Measurements from ENCODE around the gene CYP26B1.

CYP26B1 gene

DNA sequence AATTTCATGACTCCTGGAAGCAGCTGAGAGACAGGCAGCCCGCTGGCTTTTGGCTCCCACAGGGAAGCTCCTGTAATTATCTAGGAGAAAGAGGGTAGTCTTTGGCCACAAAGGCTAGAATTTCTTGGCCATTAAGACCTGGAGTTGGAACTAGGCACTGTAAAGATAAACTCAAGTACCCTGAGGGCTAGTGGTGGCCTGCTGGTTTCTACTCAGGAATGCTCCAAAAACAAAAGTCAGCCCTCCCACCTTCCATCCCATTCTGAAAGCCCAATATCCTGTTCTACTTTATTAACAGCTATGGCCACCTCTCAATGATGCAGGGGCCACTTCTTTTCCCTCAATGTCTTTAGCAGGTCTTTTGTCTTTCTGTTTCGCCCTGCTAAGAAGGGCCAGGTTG, 34.0 kb upstream of the CYP26B1 start:
- Histone ChIP-seq H3K9me3 (ENCODE audit: control extremely low read depth in 1 of 5, control insufficient read depth in 4 of 5, insufficient read depth in 2 of 5, low read depth in 1 of 5, low read length in 4 of 5) (peaks cover 0 to 1% (median 0%) of the 10 kb centered on the region in 5 experiments), H3K4me1 (ENCODE audit: control extremely low read depth in 1 of 4, control insufficient read depth in 4 of 4, insufficient read depth in 4 of 4, low read length in 3 of 4) (no peaks in the 10 kb centered on the region), H3K27ac (ENCODE audit: insufficient read depth in 1 of 2, low read depth in 1 of 2, low read length in 2 of 2, poor library complexity in 1 of 2, severe bottlenecking in 2 of 2) (no peak overlapping the region), H3K36me3 (ENCODE audit: control insufficient read depth in 4 of 4, insufficient read depth in 4 of 4, low read length in 3 of 4) (peaks cover 0 to 2% (median 0%) of the 10 kb centered on the region in 4 experiments), H3K4me3 (ENCODE audit: control insufficient read depth in 1 of 7, extremely low read depth in 1 of 7, insufficient read depth in 4 of 7, low read depth in 2 of 7, low read length in 6 of 7) (no peak overlapping the region), H3K27me3 (replicated peaks in 2 of 5; ENCODE audit: control insufficient read depth in 4 of 5, insufficient read depth in 5 of 5, low read length in 4 of 5) (no peaks in the 10 kb centered on the region)
- POLR2A ChIA-PET, result no interaction called here
- DNase-seq, result no peak
- CTCF ChIA-PET, result no interaction called here
- WGBS (ENCODE audit: insufficient coverage), result 100% methylated on average over 1 of the region's 2 CpGs

DNA sequence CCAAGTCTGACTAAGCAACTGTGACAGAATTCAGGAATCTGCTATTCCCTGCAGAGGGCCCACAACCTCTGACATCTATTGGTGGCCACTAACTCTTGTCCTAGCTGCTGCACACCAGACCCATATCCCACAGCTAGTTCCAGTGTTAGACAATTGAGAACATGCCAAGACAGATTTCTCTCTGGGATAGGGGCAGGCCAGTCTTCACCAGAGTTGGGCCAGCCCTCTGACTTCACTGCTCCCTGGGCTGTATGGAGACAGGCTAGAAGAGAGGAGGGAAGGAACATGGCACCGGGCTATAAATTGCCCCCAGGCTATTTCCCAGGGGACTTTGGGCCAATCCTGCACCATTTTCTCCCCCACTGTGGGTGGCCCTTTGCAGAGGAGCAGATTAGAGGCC, 32.7 kb upstream of the CYP26B1 start:
- Histone ChIP-seq H3K36me3 (ENCODE audit: control insufficient read depth in 4 of 4, insufficient read depth in 4 of 4, low read length in 3 of 4) (peaks cover 0 to 2% (median 0%) of the 10 kb centered on the region in 4 experiments), H3K27ac (ENCODE audit: insufficient read depth in 1 of 2, low read depth in 1 of 2, low read length in 2 of 2, poor library complexity in 1 of 2, severe bottlenecking in 2 of 2) (no peak overlapping the region), H3K4me1 (ENCODE audit: control extremely low read depth in 1 of 4, control insufficient read depth in 4 of 4, insufficient read depth in 4 of 4, low read length in 3 of 4) (no peaks in the 10 kb centered on the region), H3K4me3 (ENCODE audit: control insufficient read depth in 1 of 7, extremely low read depth in 1 of 7, insufficient read depth in 4 of 7, low read depth in 2 of 7, low read length in 6 of 7) (no peak overlapping the region), H3K9me3 (ENCODE audit: control extremely low read depth in 1 of 5, control insufficient read depth in 4 of 5, insufficient read depth in 2 of 5, low read depth in 1 of 5, low read length in 4 of 5) (peaks cover 0 to 1% (median 0%) of the 10 kb centered on the region in 5 experiments), H3K27me3 (replicated peaks in 2 of 5; ENCODE audit: control insufficient read depth in 4 of 5, insufficient read depth in 5 of 5, low read length in 4 of 5) (no peaks in the 10 kb centered on the region)
- no peak for DNase-seq
- POLR2A ChIA-PET, result no interaction called here
- WGBS (ENCODE audit: insufficient coverage), result no CpG with 5 or more reads among the region's 1 CpG
- CTCF ChIA-PET, result no interaction called here

DNA sequence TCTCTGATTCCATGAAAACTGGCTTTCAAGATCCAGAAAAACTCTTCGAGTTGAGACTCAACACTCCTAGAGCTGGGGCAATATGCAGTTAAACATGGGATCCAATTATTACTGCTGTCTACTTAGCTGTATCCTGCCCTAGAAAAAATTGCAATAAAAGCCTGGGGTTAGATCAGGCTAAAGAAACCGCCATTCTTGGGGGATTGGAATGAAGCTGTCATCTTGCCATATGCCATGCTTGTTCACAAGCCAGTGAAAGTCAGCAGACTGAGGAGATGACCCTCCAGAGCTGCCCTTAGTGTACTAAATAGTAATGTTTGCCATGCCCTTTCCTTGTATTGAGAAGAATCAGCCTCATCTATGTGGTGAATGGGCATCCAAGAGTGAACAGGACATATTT, 30.9 kb upstream of the CYP26B1 start:
- 93% methylated on average over 2 of the region's 2 CpGs for WGBS (ENCODE audit: insufficient coverage)
- Histone ChIP-seq H3K36me3 (ENCODE audit: control insufficient read depth in 4 of 4, insufficient read depth in 4 of 4, low read length in 3 of 4) (peaks cover 0 to 2% (median 0%) of the 10 kb centered on the region in 4 experiments), H3K4me3 (ENCODE audit: control insufficient read depth in 1 of 7, extremely low read depth in 1 of 7, insufficient read depth in 4 of 7, low read depth in 2 of 7, low read length in 6 of 7) (no peak overlapping the region), H3K27ac (ENCODE audit: insufficient read depth in 1 of 2, low read depth in 1 of 2, low read length in 2 of 2, poor library complexity in 1 of 2, severe bottlenecking in 2 of 2) (no peak overlapping the region), H3K9me3 (ENCODE audit: control extremely low read depth in 1 of 5, control insufficient read depth in 4 of 5, insufficient read depth in 2 of 5, low read depth in 1 of 5, low read length in 4 of 5) (peaks cover 0 to 1% (median 0%) of the 10 kb centered on the region in 5 experiments), H3K27me3 (replicated peaks in 2 of 5; ENCODE audit: control insufficient read depth in 4 of 5, insufficient read depth in 5 of 5, low read length in 4 of 5) (no peaks in the 10 kb centered on the region), H3K4me1 (ENCODE audit: control extremely low read depth in 1 of 4, control insufficient read depth in 4 of 4, insufficient read depth in 4 of 4, low read length in 3 of 4) (no peaks in the 10 kb centered on the region)
- POLR2A ChIA-PET, result no interaction called here
- CTCF ChIA-PET, result no interaction called here
- DNase-seq, result no peak

DNA sequence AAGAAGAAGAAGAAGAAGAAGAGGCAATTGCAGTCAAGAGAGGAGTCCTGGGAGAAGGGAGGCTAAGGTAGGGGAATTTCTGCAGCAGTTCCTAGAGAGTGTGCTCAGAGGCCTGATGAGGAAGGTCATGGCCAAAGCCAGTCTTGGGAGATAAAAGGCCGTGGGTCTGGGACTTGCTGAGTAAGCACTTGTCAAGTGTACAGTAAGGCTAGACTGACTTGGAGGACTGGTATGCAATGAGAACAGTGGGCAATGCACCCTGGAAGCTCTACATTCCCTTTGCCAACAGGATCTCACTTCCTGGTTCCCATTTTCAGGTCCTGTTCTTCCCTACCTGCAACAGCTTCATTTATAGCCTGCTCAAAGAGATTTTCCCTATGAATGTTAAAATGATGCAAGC, 28.6 kb upstream of the CYP26B1 start:
- Histone ChIP-seq H3K9me3 (ENCODE audit: control extremely low read depth in 1 of 5, control insufficient read depth in 4 of 5, insufficient read depth in 2 of 5, low read depth in 1 of 5, low read length in 4 of 5) (peaks cover 0 to 1% (median 0%) of the 10 kb centered on the region in 5 experiments), H3K4me3 (ENCODE audit: control insufficient read depth in 1 of 7, extremely low read depth in 1 of 7, insufficient read depth in 4 of 7, low read depth in 2 of 7, low read length in 6 of 7) (no peak overlapping the region), H3K27me3 (replicated peaks in 2 of 5; ENCODE audit: control insufficient read depth in 4 of 5, insufficient read depth in 5 of 5, low read length in 4 of 5) (no peaks in the 10 kb centered on the region), H3K27ac (ENCODE audit: insufficient read depth in 1 of 2, low read depth in 1 of 2, low read length in 2 of 2, poor library complexity in 1 of 2, severe bottlenecking in 2 of 2) (no peak overlapping the region), H3K4me1 (ENCODE audit: control extremely low read depth in 1 of 4, control insufficient read depth in 4 of 4, insufficient read depth in 4 of 4, low read length in 3 of 4) (no peaks in the 10 kb centered on the region), H3K36me3 (ENCODE audit: control insufficient read depth in 4 of 4, insufficient read depth in 4 of 4, low read length in 3 of 4) (peaks cover 0 to 2% (median 0%) of the 10 kb centered on the region in 4 experiments)
- ChIA-PET POLR2A (no interaction called here), CTCF (no interaction called here)
- 100% methylated on average over 1 of the region's 1 CpG for WGBS (ENCODE audit: insufficient coverage)
- no peak for DNase-seq

GRCh38 chr2:72175636-72176035, 28.0 kb upstream of the CYP26B1 start:
- CTCF ChIA-PET, result no interaction called here
- H3K27me3 ChIP-seq (replicated peaks in 2 of 5; ENCODE audit: control insufficient read depth in 4 of 5, insufficient read depth in 5 of 5, low read length in 4 of 5), result no peaks in the 10 kb centered on the region

DNA sequence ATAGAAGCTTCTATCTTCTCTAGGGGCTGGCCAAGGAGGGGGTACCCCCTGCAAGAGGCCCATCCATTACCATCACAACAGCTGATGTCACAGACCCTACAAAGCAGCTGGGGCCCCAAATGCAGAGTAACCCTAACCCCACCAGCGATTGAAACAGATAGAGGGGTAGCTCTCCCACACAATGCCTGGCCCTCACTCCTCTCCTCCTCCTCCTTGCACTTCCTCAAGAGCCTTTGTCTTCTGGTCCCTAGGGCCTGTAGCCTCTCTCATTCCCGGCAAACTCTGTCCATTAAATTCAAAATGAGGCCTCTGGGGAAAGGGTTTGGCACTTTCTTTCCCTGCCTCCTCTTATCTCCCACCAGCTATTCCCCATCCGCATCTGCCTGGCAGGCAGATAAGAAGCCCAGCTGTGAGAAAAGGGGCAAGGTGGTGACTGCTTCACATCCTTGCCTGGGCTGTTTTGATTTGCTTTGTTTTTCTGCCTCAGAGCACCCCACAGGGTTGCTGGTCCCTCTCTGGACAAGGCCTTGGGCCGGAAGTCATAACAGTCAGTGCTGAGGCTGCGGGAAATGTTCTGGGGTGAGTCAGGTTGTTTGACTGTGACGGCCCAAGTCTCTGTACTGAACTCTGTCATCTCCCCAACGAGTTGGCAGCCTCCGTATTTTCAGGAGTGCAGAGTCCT, 26.1 kb upstream of the CYP26B1 start:
- POLR2A ChIA-PET, result no interaction called here
- Histone ChIP-seq H3K36me3 (ENCODE audit: control insufficient read depth in 4 of 4, insufficient read depth in 4 of 4, low read length in 3 of 4) (peaks cover 0 to 2% (median 0%) of the 10 kb centered on the region in 4 experiments), H3K27me3 (replicated peaks in 2 of 5; ENCODE audit: control insufficient read depth in 4 of 5, insufficient read depth in 5 of 5, low read length in 4 of 5) (no peaks in the 10 kb centered on the region), H3K9me3 (ENCODE audit: control extremely low read depth in 1 of 5, control insufficient read depth in 4 of 5, insufficient read depth in 2 of 5, low read depth in 1 of 5, low read length in 4 of 5) (no peaks in the 10 kb centered on the region), H3K27ac (ENCODE audit: insufficient read depth in 1 of 2, low read depth in 1 of 2, low read length in 2 of 2, poor library complexity in 1 of 2, severe bottlenecking in 2 of 2) (no peak overlapping the region), H3K4me1 (ENCODE audit: control extremely low read depth in 1 of 4, control insufficient read depth in 4 of 4, insufficient read depth in 4 of 4, low read length in 3 of 4) (no peaks in the 10 kb centered on the region), H3K4me3 (ENCODE audit: control insufficient read depth in 1 of 7, extremely low read depth in 1 of 7, insufficient read depth in 4 of 7, low read depth in 2 of 7, low read length in 6 of 7) (no peak overlapping the region)
- WGBS (ENCODE audit: insufficient coverage), result 81% methylated on average over 6 of the region's 8 CpGs
- no peak for DNase-seq
- CTCF ChIA-PET, result no interaction called here

More at GRCh38 chr2:72175636-72176035, 28.0 kb upstream of the CYP26B1 start:
- Histone ChIP-seq H3K4me1 (ENCODE audit: control extremely low read depth in 1 of 4, control insufficient read depth in 4 of 4, insufficient read depth in 4 of 4, low read length in 3 of 4) (no peaks in the 10 kb centered on the region), H3K9me3 (ENCODE audit: control extremely low read depth in 1 of 5, control insufficient read depth in 4 of 5, insufficient read depth in 2 of 5, low read depth in 1 of 5, low read length in 4 of 5) (no peaks in the 10 kb centered on the region), H3K36me3 (ENCODE audit: control insufficient read depth in 4 of 4, insufficient read depth in 4 of 4, low read length in 3 of 4) (peaks cover 0 to 2% (median 0%) of the 10 kb centered on the region in 4 experiments), H3K4me3 (ENCODE audit: control insufficient read depth in 1 of 7, extremely low read depth in 1 of 7, insufficient read depth in 4 of 7, low read depth in 2 of 7, low read length in 6 of 7) (no peak overlapping the region), H3K27ac (ENCODE audit: insufficient read depth in 1 of 2, low read depth in 1 of 2, low read length in 2 of 2, poor library complexity in 1 of 2, severe bottlenecking in 2 of 2) (no peak overlapping the region)
- no peak for DNase-seq
- WGBS (ENCODE audit: insufficient coverage), result 100% methylated on average over 2 of the region's 4 CpGs
- POLR2A ChIA-PET, result interaction anchor here (0.6 kb wide), 1 partner anchor 448 kb away, joined by 4 read pairs; no protein-coding TSS in a partner anchor

DNA sequence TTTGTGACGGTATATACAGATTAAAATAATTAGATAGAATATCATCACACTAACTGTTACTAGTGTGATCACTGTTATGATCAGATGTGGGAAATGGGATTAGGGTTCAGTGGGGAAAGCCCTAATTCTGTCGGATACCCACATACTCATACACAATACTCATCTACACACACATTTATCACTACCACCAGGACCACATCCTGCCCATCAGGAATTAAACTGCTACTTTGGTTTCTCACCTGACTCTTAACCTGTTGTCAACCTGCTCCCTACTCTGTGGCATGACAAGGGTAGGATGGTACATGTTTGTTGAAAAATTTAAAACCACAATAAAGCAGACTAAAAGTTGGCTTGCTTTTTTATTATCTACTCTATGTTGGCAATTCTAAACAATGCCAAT, 24.8 kb upstream of the CYP26B1 start:
- WGBS (ENCODE audit: insufficient coverage), result no CpG with 5 or more reads among the region's 2 CpGs
- POLR2A ChIA-PET, result no interaction called here
- CTCF ChIA-PET, result no interaction called here
- H3K27me3 ChIP-seq (replicated peaks in 2 of 5; ENCODE audit: control insufficient read depth in 4 of 5, insufficient read depth in 5 of 5, low read length in 4 of 5), result no peaks in the 10 kb centered on the region
- H3K9me3 ChIP-seq (ENCODE audit: control extremely low read depth in 1 of 5, control insufficient read depth in 4 of 5, insufficient read depth in 2 of 5, low read depth in 1 of 5, low read length in 4 of 5), result no peaks in the 10 kb centered on the region
- H3K4me1 ChIP-seq (ENCODE audit: control extremely low read depth in 1 of 4, control insufficient read depth in 4 of 4, insufficient read depth in 4 of 4, low read length in 3 of 4), result no peaks in the 10 kb centered on the region
- H3K36me3 ChIP-seq (ENCODE audit: control insufficient read depth in 4 of 4, insufficient read depth in 4 of 4, low read length in 3 of 4), result no peaks in the 10 kb centered on the region
- DNase-seq, result no peak
- no peak overlapping the region for H3K27ac ChIP-seq (ENCODE audit: insufficient read depth in 1 of 2, low read depth in 1 of 2, low read length in 2 of 2, poor library complexity in 1 of 2, severe bottlenecking in 2 of 2)
- H3K4me3 ChIP-seq (ENCODE audit: control insufficient read depth in 1 of 7, extremely low read depth in 1 of 7, insufficient read depth in 4 of 7, low read depth in 2 of 7, low read length in 6 of 7), result no peak overlapping the region

All from common myeloid progenitor, CD34-positive (primary cell).